Measurements from ENCODE around the gene GPC5.

The GPC5 gene

DNA sequence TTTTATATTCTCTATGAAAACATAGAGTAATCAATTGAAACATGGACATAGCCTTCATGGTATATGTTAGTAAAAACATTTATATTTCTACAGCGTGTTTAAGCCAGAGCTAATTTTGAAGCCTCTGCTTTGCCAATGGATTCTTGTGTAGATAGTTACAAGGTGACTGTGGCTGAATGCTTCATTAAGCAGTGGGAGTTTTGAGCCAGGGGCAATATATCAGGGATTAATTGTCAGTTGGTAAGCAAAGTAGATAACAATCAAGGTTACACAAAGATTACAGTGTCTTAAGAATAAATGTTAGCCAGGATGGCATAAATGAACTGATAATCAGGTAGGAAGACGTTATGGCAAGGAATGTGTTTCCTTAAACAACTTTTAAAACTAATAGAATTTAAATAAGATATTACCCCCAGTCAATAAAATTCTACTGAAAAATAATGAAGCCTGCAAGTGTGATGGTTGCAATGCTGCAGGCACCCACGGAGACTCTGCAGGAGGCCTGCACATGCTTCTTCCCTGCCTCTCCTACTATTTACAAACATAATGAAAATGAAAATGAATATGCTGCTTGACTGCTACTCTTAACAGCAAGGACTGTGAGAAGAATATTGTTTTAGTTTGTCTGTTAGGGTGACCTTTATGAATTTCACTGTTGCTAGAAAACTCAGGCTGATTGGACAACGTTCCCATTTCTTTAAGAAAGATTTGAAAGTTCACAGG is 588.5 kb downstream of the GPC5 start:
- no peak for DNase-seq (ENCODE audit: low read depth)

- no peak for DNase-seq (ENCODE audit: low read depth)
Observed at GRCh38 chr13:91988331-91988730, 589.9 kb downstream of the GPC5 start.

GRCh38 chr13:92012787-92013186 is 614.4 kb downstream of the GPC5 start:
- no peak for DNase-seq (ENCODE audit: low read depth)

DNA sequence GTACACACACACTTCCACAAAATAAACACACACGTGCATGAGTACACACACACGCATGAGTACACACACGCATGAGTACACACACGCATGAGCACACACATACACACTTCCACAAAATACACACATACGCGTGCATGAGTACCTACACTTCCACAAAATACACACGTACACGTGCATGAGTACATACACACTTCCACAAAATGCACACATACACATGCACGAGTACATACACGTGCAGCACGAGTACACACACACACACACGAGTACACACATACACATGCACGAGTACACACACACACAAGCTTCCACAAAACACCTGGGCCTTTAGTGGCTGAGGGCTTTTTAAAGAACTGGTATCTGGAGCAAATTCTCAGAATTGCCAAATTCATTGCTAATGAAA is 619.3 kb downstream of the GPC5 start:
- no peak for DNase-seq (ENCODE audit: low read depth)

DNA sequence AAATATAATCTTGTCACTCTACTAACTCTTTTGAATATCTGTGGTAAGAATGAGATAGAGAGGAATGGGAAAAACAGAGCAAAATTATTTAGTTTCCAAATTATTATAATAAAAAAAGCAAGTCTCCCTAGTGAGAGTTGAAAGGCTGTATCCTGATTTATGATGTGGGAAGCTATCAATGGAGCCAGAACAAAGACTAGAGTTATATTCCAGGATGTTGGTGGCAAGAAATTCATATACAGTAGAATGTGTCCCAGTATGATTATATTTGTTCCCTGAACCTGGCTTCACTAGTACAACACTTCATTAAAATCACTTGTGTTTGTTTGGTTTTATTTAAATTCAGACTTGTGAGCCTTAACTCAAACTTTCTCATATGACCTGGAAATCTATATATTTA is 630.3 kb downstream of the GPC5 start:
- no peak for DNase-seq (ENCODE audit: low read depth)

GRCh38 chr13:92029641-92030040 is 631.2 kb downstream of the GPC5 start:
- DNase-seq (ENCODE audit: low read depth) = no peak

DNA sequence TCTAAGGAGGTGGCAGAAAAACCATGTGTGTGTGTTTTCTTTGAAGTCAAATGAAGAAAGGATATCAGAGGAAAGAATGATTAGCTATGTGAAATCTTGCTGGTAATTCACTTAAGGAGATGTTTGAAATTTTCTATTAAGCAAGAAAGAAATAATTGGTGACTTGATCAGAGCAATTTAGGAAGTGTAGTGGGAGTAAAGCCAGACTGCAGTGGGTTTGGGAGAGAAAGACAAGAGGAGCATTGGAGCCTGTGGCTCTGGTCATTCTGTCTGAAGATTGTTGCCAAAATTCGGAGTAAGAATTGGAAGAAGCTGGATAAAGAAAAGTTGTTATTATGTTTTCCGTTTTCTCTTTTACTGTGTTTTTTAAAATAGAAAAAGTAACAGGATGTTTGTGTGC is 640.5 kb downstream of the GPC5 start:
- DNase-seq (ENCODE audit: low read depth) = no peak

DNA sequence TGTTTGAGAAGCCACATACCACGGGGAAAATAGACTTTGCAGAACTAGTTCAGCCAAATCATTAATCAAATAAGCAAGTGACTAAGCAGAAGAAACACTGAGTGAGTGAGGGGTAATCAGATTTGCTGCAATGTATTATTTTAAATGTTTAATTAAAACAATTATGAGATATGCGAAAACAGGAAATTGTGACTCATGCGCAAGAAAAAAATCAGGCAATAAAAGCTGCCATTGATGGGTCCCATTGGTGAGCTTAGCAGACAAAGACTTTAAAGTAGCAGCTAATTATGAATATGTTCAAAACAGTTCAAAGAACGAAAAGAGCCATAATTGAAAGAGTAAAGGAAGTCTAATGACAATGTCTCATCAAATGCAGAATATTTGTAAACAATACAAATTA is 644.1 kb downstream of the GPC5 start:
- DNase-seq (ENCODE audit: low read depth) = no peak

GRCh38 chr13:92044351-92044750 is 645.9 kb downstream of the GPC5 start:
- DNase-seq (ENCODE audit: low read depth) = no peak

- DNase-seq (ENCODE audit: low read depth) = no peak
Observed at GRCh38 chr13:92054389-92054788, 656.0 kb downstream of the GPC5 start.

DNA sequence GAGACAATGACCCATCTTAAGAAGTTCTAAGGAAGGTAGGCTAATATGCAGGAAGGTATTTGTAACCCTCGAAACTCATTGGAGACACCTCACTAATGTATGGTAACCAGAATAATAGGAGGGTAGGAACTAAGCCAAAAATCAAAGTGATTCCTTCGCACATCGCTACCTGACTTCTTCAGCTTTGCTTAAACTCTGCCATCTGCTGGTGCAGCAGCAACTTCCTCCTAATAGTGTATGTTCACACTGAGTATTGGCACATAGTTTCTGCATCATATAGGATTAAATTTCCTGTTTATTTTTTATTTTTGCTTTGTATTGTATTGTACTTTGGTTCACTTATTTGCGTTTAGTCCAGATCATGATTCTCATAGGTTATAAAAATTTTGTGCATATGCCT is 676.2 kb downstream of the GPC5 start:
- DNase-seq (ENCODE audit: low read depth) = no peak

- no peak for DNase-seq (ENCODE audit: low read depth)
Observed at GRCh38 chr13:92097337-92097903, 699.0 kb downstream of the GPC5 start.

- no peak for DNase-seq (ENCODE audit: low read depth)
Observed at GRCh38 chr13:92101801-92102200, 703.4 kb downstream of the GPC5 start.

- DNase-seq (ENCODE audit: low read depth) = no peak
Observed at GRCh38 chr13:92103689-92104153, 705.3 kb downstream of the GPC5 start.

DNA sequence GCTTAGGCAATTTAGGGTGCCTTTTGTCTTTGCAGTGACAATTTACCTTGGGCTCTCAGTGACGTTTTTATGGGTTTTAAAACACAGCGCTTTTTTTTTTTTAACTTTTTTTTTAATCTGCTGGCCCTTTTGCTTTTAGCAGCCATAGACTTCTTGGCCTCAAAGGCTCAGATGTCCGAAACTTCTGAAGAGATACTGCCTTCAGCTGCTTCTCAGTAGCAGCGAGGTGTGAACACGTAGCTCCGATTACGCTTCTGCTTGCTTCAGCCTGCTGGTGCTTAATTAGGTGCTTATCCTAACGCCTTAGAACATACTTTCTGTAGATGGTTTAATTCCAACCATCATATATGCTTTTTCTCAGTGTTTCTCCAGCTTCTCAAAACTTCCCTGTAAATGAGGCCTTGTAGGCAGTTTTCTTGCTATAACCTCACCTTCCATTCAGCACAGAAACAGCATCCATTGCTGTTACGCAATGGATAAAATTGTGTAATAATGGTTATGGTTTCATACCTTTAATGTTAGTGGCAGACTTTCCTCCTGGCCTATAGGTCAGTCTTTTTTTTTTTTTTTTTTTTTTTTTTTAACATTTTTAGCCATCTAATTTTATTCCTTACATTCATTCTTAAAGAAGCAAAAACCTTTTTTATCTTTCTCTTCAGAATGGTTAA is 723.9 kb downstream of the GPC5 start:
- DNase-seq (ENCODE audit: low read depth) = no peak

DNA sequence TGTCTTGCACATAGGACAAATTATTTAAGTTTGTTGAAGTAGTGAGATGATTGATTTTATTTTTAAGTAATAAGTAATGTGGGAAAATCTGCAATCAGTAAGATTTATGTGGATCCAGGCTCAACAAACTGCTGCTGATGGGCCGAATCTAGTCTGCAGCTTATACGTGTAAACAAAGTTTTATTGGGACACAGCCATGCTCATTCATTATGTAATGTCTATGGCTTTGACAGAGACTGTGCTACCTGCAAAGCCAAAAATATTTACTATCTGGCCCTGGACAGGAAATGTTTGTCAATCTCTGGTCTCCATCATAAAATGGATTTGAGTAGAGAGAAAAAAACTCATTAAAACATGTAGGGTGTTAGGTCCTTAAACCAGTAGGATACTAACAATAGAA is 728.0 kb downstream of the GPC5 start:
- DNase-seq (ENCODE audit: low read depth) = no peak

GRCh38 chr13:92135509-92135908 is 737.1 kb downstream of the GPC5 start:
- DNase-seq (ENCODE audit: low read depth) = no peak

DNA sequence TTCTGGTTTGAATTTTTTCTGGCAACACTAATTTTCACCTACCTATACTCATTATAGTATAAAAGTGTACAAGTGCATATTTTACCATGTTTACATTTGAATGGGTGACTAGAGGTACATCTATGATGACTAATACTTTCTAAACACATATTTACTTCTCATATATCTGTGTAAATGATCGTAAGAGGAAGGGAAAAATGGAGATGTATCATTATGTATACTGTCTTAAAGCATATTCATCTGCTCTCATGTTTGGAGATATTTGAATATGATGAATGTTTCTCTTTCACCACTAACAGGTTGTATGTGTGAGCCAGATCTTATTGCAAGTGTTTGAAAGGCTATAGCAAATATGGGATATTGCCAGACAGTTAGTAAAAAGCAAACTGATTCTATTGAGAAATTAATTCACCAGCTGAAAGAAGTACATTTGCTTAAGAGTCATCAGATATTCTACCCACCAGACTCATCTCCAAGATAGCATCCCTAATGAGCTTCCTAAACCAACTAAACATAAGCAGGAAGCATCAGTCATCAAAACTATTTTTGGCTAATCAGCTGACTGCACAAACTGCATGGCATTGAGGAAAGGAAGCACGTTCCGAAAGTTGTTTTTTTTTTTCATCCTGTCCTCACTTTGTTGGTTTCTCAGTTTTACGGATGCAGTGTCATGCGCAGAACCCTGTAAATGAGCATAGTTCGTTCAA is 738.2 kb downstream of the GPC5 start:
- DNase-seq (ENCODE audit: low read depth) = no peak

GRCh38 chr13:92137520-92137919 is 739.1 kb downstream of the GPC5 start:
- DNase-seq (ENCODE audit: low read depth) = no peak

- DNase-seq (ENCODE audit: low read depth) = no peak
Observed at GRCh38 chr13:92143766-92144165, 745.3 kb downstream of the GPC5 start.

DNA sequence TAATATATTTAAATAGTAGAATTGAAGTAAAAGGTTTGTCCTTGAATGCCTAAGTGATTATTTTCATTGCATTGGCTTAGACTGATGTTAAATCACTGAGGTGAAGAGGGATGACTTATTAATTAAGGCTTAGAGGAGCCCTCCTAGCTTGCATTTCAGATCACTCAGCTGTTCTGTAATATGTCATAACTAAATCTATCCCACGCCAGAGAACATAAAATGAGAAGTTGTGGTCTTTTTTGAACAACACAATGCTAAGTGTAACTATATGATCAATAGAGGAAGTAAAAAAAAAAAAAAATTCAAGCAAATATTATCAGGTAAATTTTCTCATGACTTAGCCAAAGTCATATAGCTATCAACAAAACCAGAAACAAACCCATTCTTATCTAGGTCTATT is 752.2 kb downstream of the GPC5 start:
- no peak for DNase-seq (ENCODE audit: low read depth)

DNA sequence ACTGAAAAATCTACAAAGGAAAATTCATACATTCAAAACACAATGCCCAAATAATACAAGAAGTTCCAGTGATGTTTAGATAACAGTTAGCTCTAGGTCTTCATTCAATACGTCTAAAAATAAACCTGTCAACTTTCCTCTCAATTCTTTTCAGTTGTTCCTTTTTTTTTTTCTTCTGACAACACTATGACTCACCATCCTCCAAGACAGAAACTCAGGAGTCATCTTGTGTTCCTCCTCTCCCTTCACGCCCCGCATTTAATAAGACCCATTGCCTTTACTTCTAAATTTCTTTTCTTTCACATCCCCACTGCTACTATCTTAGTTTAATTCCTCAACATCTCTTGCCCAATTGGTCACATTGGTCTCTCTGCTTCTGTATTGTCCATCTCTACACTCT is 759.9 kb downstream of the GPC5 start:
- DNase-seq (ENCODE audit: low read depth) = no peak

GRCh38 chr13:92164822-92165221 is 766.4 kb downstream of the GPC5 start:
- no peak for DNase-seq (ENCODE audit: low read depth)
